GM12872 (cell line): ENCODE measurements around the gene MTHFD1.

Source experiments
- TF ChIP-seq, protein P1 (sequence below): IDR thresholded peaks from 3 replicates; pipeline ENCODE4 v1.5.1; 2011; ENCODE audit warnings: low read depth, mild to moderate bottlenecking, low read length, moderate library complexity; ENCODE audit not compliant: insufficient read depth

The MTHFD1 gene

DNA sequence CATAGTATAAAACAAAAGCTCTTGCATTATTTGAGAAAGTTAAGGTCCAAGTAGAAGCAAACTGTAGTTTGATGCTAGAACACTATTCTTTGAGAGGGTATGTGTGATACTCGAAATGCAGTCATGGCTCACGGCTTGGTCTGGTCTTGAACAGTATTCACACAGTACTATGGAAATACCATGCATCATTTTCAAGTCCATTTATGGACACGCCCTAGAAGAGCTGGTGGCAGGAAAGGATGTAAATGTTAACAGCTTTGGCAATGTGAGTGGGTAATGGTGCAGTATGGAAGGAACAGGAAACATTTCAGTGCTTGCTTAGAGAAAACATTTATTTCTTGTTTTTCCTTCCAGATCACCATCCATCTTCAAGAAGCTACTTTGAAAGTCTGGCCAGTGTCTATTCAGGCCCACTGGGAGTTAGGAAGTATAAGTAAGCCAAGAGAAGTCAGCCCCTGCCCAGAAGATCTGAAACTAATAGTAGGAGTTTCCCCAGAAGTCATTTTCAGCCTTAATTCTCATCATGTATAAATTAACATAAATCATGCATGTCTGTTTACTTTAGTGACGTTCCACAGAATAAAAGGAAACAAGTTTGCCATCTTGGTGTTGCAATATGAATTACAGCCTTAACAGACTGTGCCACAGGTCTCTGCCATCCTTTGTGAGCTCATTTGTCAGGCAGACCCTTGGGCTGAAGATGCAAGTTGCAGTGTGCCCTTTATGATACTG is 71.4 kb downstream of the MTHFD1 start:
- TF ChIP-seq, protein P1, sequence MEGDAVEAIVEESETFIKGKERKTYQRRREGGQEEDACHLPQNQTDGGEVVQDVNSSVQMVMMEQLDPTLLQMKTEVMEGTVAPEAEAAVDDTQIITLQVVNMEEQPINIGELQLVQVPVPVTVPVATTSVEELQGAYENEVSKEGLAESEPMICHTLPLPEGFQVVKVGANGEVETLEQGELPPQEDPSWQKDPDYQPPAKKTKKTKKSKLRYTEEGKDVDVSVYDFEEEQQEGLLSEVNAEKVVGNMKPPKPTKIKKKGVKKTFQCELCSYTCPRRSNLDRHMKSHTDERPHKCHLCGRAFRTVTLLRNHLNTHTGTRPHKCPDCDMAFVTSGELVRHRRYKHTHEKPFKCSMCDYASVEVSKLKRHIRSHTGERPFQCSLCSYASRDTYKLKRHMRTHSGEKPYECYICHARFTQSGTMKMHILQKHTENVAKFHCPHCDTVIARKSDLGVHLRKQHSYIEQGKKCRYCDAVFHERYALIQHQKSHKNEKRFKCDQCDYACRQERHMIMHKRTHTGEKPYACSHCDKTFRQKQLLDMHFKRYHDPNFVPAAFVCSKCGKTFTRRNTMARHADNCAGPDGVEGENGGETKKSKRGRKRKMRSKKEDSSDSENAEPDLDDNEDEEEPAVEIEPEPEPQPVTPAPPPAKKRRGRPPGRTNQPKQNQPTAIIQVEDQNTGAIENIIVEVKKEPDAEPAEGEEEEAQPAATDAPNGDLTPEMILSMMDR: no peak

DNA sequence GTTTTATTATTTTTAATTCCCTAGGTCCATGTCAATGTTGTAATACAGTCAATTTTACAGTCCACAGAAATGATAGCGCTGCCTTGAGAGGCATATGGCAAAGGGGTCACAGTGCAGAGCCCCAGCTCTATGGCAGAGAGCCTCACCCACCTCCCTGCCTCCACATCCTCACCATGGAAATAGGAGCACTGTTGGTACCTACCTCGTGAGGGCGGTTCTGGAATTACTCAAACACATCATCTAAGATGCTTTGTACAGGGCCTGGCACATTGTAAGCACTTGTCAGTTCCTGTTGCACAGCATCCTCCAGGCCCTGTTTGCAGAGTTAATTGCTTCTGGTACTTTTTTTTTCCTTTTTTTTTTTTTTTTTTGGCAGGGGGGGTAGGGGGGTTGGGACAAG is 73.1 kb downstream of the MTHFD1 start:
- TF ChIP-seq, protein P1: no peak

DNA sequence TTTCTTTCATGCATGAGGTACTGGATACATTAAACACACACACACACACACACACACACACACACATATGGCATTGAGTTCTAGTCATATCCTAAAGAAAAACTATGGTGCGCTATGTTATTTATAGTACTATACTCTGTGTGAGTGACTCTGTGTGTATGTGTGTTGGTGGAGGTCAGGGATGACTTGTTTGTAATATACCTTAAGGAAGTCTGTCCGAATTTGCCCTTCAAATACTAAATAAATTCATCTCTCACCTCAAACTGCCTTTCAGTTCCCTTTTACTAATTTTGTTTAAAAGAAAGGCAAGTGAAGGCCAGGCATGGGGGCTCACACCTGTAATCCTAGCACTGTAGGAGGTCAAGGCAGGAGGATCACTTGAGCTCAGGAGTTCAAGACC is 75.0 kb downstream of the MTHFD1 start:
- TF ChIP-seq, protein P1: no peak

DNA sequence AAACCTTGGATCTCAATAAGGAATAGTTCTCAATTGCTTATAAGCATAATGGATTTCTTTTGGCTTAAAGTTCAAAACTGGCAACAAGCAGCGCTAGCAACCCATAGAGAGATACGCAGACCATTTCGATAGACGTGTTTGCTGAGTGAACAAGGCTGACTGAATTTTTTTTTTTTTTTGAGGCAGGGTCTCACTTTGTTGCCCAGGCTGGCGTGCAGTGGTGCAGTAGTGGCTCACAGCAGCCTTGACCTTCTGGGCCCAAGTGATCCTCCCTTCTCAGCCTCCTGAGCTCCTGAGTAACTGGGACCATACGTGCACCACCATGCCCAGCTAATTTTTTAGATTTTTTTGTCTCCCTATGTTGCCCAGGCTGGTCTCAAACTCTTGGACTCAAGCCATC is 75.7 kb downstream of the MTHFD1 start:
- TF ChIP-seq, protein P1: no peak

DNA sequence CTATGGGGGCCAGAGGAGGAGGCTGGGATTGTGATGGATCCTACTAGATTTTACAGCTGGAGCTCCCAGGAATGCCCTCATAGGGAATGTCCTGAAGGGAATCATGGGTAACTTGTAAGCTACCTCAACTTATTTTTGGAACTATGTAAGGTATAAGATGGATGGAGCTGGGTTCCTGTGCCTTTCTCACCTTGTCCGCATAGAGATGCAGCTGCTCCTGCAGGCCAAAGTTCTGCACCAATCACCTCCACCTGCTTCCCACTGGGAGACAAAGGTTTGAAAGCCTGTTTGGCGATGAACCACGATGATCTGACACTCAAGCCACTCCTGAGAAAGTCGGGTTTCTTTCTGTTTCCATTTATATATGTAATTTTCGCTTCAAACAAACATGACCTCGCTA is 76.5 kb downstream of the MTHFD1 start:
- TF ChIP-seq, protein P1: no peak

DNA sequence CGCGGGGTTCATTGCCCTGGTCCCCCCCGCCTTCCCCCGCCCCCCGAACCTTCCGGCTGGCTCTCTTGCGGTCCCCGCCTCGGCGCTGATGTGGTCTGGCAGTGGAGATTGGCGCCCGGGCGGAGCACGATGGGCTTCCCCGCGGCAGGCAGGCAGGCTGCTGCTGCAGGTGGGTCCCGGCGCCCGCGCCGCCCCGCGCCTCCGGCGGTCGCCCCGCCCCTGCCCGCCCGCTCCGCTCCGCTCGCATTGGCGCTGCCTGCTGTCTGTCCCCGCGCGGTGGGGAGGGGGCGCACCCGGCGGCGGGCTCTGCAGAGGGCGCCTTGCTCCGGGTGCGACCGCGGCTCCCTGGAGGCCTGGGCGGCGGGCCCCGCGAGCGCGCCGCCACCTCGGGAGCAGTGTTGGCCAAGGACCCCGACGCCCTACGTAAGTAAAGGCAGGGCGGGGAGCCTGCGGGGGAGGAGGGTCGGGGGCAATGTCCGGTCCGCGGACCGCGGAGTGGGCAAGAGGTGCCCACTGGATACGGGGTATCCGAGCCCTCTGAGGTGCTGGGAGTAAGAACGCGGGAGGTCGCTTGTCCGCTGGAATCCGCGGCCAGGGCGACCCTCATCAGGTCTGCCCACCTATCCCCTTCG is 77.2 kb downstream of the MTHFD1 start, which contains the start of gene AKAP5:
AKAP5 (plus strand) TSS at position 309 of the 632 bp plus-strand sequence. CDS start 2,896 bp downstream, outside the sequence.
- TF ChIP-seq, protein P1: no peak

DNA sequence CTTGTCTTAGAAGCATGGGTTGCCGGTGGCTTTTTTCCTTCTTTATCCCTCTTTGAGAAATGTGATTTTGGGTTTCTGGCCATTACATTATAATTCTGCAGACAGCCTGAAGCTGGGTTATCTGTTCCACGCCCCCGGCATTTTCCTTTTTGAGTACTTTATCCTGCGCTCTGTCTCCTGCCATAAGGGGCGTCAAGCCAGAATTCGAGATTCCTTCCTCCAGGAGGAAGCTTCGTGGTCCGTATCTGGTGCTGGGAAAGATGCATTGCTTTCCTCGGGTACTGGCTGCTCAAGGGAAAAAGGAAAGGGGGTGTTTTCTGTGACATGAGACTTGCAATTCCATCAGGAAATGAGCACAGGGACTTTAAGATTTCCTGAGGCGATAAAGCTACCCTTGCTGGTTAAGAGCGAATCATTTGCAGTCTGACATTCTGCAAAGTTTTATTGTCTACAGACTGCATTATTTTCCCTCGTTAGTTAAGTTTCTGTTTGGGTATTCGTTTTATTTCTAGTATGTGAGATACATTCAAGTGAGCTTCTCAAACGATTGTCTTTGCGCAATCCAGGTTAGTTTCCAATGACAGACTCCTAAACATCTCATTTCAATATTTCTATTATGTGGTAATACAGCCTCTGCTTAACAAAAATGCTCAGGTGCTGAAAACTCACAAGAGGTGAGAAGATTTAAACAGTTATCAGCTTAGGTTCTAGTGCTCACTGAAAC is 77.8 kb downstream of the MTHFD1 start:
- TF ChIP-seq, protein P1: no peak
